Peyer's patch (tissue), 4 donors: ENCODE measurements around the gene SETD1A.

Experiments used
- POLR2A ChIP-seq, 2 donors: fragments of 450-650 bp; IDR thresholded peaks; one replicate each; pipeline ENCODE4 v1.5.1; 2017; ENCODE audit warnings: antibody characterized with exemption in 2 of 2, mild to moderate bottlenecking in 2 of 2, moderate library complexity in 2 of 2
- TF ChIP-seq, protein P1 (sequence below), 6 experiments: fragments of 450-650 bp in 4 of 6; fragments of 200-600 bp in 2 of 6; sonication (generic) in 1 of 6; IDR thresholded peaks; one replicate each; pipeline ENCODE4 v1.5.1; 2017 to 2019; ENCODE audit warnings: antibody characterized with exemption in 6 of 6, mild to moderate bottlenecking in 3 of 6, moderate library complexity in 1 of 6

DNA sequence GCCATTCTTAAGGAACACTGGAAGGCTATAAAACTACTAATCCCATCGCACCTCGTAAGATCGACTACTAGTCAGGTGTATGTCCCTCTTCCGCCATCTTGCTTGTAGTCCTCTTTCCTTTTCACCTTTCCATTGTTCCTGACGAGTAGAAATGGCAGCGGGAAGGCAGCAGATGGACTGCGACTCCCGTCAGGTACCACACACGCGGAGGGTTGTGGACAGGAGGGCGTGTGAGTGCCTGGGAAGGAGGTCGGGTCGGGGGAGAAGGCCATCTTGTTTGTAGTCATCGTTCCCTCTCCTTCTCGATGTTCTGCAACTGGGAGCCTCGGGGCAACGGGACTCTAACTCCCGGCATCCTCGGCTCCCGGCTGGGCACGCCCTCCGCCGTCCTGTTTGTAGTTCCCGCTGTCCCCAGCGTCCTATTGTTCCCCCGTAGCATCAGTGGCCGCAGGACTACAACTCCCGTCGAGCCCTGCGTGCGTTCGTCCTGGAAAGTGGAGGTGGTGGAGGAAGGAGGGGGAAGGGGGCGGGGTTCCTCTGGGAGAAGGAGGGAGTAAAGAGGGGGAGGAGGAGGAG lies 34.5 kb upstream of the SETD1A start:
- TF ChIP-seq, protein P1, sequence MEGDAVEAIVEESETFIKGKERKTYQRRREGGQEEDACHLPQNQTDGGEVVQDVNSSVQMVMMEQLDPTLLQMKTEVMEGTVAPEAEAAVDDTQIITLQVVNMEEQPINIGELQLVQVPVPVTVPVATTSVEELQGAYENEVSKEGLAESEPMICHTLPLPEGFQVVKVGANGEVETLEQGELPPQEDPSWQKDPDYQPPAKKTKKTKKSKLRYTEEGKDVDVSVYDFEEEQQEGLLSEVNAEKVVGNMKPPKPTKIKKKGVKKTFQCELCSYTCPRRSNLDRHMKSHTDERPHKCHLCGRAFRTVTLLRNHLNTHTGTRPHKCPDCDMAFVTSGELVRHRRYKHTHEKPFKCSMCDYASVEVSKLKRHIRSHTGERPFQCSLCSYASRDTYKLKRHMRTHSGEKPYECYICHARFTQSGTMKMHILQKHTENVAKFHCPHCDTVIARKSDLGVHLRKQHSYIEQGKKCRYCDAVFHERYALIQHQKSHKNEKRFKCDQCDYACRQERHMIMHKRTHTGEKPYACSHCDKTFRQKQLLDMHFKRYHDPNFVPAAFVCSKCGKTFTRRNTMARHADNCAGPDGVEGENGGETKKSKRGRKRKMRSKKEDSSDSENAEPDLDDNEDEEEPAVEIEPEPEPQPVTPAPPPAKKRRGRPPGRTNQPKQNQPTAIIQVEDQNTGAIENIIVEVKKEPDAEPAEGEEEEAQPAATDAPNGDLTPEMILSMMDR (IDR thresholded peaks at IDR 0.05): no peak
- TF ChIP-seq POLR2A (IDR thresholded peaks at IDR 0.05): peak in 1 of 2 donors; percentile 49
